H1 (cell line): ENCODE results near the gene NAA16.
"Not testable (repeated sequence)": the region's sequence is repeated elsewhere in the genome, so short reads cannot be mapped to it uniquely, and the experiment has no call there.

Experiments used
- POLR2A ChIP-seq, 2 experiments: IDR thresholded peaks; 1 replicate in 1 of 2; 2 replicates in 1 of 2; pipeline ENCODE4 v1.6.1; 2011; ENCODE audit warnings: low read depth in 2 of 2, low read length in 2 of 2, mild to moderate bottlenecking in 2 of 2; ENCODE audit errors: control extremely low read depth in 1 of 2
- POLR2AphosphoS5 ChIP-seq: IDR thresholded peaks from 2 replicates; pipeline ENCODE4 v1.6.1; 2011; ENCODE audit warnings: low read depth, low read length
- RFX5 ChIP-seq: IDR thresholded peaks from 2 replicates; pipeline ENCODE4 v1.6.1; 2011; ENCODE audit warnings: low read depth, low read length, improper control_type of control experiment, borderline replicate concordance
- ZNF274 ChIP-seq: IDR thresholded peaks from 2 replicates; pipeline ENCODE4 v1.7.0; 2012; ENCODE audit warnings: low read length, borderline replicate concordance; ENCODE audit errors: extremely low read depth
- TF ChIP-seq, protein P1 (sequence below): IDR thresholded peaks from 2 replicates; pipeline ENCODE4 v1.6.1; 2012; ENCODE audit warnings: inconsistent platforms
- TF ChIP-seq, protein P2 (sequence below): IDR thresholded peaks from 2 replicates; pipeline ENCODE4 v1.6.1; 2011; ENCODE audit warnings: low read depth, mild to moderate bottlenecking, low read length; ENCODE audit not compliant: insufficient read depth

DNA sequence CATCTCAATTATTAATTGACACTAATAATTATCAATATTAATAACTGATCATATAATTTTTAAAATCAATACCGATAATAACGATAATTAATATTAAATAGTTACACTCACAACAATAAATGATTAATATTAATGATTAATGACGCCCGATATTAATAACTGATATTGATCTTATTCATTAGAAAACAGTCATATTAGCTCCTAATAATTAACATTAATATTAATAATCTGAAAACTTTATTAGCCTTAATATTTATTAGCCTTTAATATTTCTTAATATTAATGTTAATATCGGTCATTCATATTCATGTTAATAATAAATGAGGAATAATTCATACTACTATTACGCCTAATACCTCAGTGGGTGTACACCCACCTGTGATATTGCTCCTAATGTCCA is 113.6 kb downstream of the NAA16 start:
- TF ChIP-seq POLR2A (IDR thresholded peaks at IDR 0.05; ENCODE audit: control extremely low read depth in 1 of 2, low read depth in 2 of 2, low read length in 2 of 2); RFX5; POLR2AphosphoS5; ZNF274: not testable (repeated sequence)
- TF ChIP-seq, protein P1, sequence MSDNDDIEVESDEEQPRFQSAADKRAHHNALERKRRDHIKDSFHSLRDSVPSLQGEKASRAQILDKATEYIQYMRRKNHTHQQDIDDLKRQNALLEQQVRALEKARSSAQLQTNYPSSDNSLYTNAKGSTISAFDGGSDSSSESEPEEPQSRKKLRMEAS: not testable (repeated sequence)
- TF ChIP-seq, protein P2, sequence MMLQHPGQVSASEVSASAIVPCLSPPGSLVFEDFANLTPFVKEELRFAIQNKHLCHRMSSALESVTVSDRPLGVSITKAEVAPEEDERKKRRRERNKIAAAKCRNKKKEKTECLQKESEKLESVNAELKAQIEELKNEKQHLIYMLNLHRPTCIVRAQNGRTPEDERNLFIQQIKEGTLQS: not testable (repeated sequence)
